ENCODE data around the gene TRERF1.

Gene TRERF1

GRCh38 chr6:42354702-42355101 lies 97.0 kb downstream of the TRERF1 start:
- H3K4me2 ChIP-seq (ENCODE audit: low read depth, low read length): no peak overlapping the region
- peaks cover 16% of the 10 kb centered on the region for H3K4me1 ChIP-seq (ENCODE audit: low read length)

GRCh38 chr6:42352856-42353564 lies 98.7 kb downstream of the TRERF1 start:
- no peak overlapping the region for H2AFZ ChIP-seq (ENCODE audit: low read length)
- no peak overlapping the region for H3K4me2 ChIP-seq (ENCODE audit: low read depth, low read length)
- H3K9me2 ChIP-seq (replicated peaks; ENCODE audit: insufficient read depth, low read length): no peaks in the 10 kb centered on the region
- no peak for TF ChIP-seq EZH2 (optimal IDR thresholded peaks at IDR 0.05; ENCODE audit: low read depth, low read length)
- TF ChIP-seq CTCF (IDR thresholded peaks at IDR 0.05; ENCODE audit: low read length): no peak
- TF ChIP-seq EZH2phosphoT487 (IDR thresholded peaks at IDR 0.05; ENCODE audit: low read length): no peak
- no peaks in the 10 kb centered on the region for H3K36me3 ChIP-seq (replicated peaks; ENCODE audit: insufficient read depth, low read length)
- no peak overlapping the region for H3K9ac ChIP-seq (ENCODE audit: low read length)
- H3K4me3 ChIP-seq (ENCODE audit: low read length): no peak overlapping the region
- H3K79me2 ChIP-seq (ENCODE audit: low read length): no peaks in the 10 kb centered on the region
- no peaks in the 10 kb centered on the region for H3K27me3 ChIP-seq (replicated peaks; ENCODE audit: insufficient read depth, low read length)
- H3F3A ChIP-seq (ENCODE audit: insufficient read depth, low read length): no peaks in the 10 kb centered on the region
- no peaks in the 10 kb centered on the region for H4K20me1 ChIP-seq (ENCODE audit: insufficient read depth, low read length)
- no peak overlapping the region for H3K27ac ChIP-seq (ENCODE audit: low read length)
- peaks cover 16% of the 10 kb centered on the region for H3K4me1 ChIP-seq (ENCODE audit: low read length)
- H3K9me3 ChIP-seq (replicated peaks; ENCODE audit: insufficient read depth, low read length): no peaks in the 10 kb centered on the region
- no peak for DNase-seq

More at GRCh38 chr6:42354702-42355101, 97.0 kb downstream of the TRERF1 start:
- H3F3A ChIP-seq (ENCODE audit: insufficient read depth, low read length): no peaks in the 10 kb centered on the region
- H2AFZ ChIP-seq (ENCODE audit: low read length): no peak overlapping the region
- H3K9me2 ChIP-seq (replicated peaks; ENCODE audit: insufficient read depth, low read length): no peaks in the 10 kb centered on the region
- H3K9me3 ChIP-seq (replicated peaks; ENCODE audit: insufficient read depth, low read length): no peaks in the 10 kb centered on the region
- no peak overlapping the region for H3K9ac ChIP-seq (ENCODE audit: low read length)
- no peaks in the 10 kb centered on the region for H4K20me1 ChIP-seq (ENCODE audit: insufficient read depth, low read length)
- no peaks in the 10 kb centered on the region for H3K79me2 ChIP-seq (ENCODE audit: low read length)
- no peak overlapping the region for H3K27ac ChIP-seq (ENCODE audit: low read length)
- H3K36me3 ChIP-seq (replicated peaks; ENCODE audit: insufficient read depth, low read length): no peaks in the 10 kb centered on the region
- TF ChIP-seq EZH2phosphoT487 (IDR thresholded peaks at IDR 0.05; ENCODE audit: low read length) (no peak), CTCF (IDR thresholded peaks at IDR 0.05; ENCODE audit: low read length) (no peak), EZH2 (optimal IDR thresholded peaks at IDR 0.05; ENCODE audit: low read depth, low read length) (no peak)
- no peak for DNase-seq
- no peaks in the 10 kb centered on the region for H3K27me3 ChIP-seq (replicated peaks; ENCODE audit: insufficient read depth, low read length)
- no peak overlapping the region for H3K4me3 ChIP-seq (ENCODE audit: low read length)

- Histone ChIP-seq H3K27ac (ENCODE audit: low read length) (peak overlapping the region; percentile 40; the same call in 1 of the 2 replicates), H3K27me3 (replicated peaks; ENCODE audit: insufficient read depth, low read length) (no peaks in the 10 kb centered on the region), H3K79me2 (ENCODE audit: low read length) (no peaks in the 10 kb centered on the region), H3K9me2 (replicated peaks; ENCODE audit: insufficient read depth, low read length) (no peaks in the 10 kb centered on the region), H3K9ac (ENCODE audit: low read length) (no peak overlapping the region), H2AFZ (ENCODE audit: low read length) (no peak overlapping the region), H3K4me2 (ENCODE audit: low read depth, low read length) (peak overlapping the region; percentile 51), H3K9me3 (replicated peaks; ENCODE audit: insufficient read depth, low read length) (no peaks in the 10 kb centered on the region), H3F3A (ENCODE audit: insufficient read depth, low read length) (no peaks in the 10 kb centered on the region), H3K4me1 (ENCODE audit: low read length) (peaks cover 16% of the 10 kb centered on the region), H3K36me3 (replicated peaks; ENCODE audit: insufficient read depth, low read length) (no peaks in the 10 kb centered on the region), H3K4me3 (ENCODE audit: low read length) (peak overlapping the region; percentile 12; the same call in 1 of the 2 replicates), H4K20me1 (ENCODE audit: insufficient read depth, low read length) (no peaks in the 10 kb centered on the region)
- TF ChIP-seq EZH2 (optimal IDR thresholded peaks at IDR 0.05; ENCODE audit: low read depth, low read length) (no peak), CTCF (IDR thresholded peaks at IDR 0.05; ENCODE audit: low read length) (no peak), EZH2phosphoT487 (IDR thresholded peaks at IDR 0.05; ENCODE audit: low read length) (no peak)
- DNase-seq: peak; percentile 40
Measured at GRCh38 chr6:42350911-42351310, 100.8 kb downstream of the TRERF1 start.

All from MM.1S (cell line).